Measurements from ENCODE around the gene SYNGR1.
A peak's percentile ranks its signal among the peaks of the same experiment; 100 is the strongest.
"Not testable (repeated sequence)": the region's sequence is repeated elsewhere in the genome, so short reads cannot be mapped to it uniquely, and the experiment has no call there.

The SYNGR1 gene

DNA sequence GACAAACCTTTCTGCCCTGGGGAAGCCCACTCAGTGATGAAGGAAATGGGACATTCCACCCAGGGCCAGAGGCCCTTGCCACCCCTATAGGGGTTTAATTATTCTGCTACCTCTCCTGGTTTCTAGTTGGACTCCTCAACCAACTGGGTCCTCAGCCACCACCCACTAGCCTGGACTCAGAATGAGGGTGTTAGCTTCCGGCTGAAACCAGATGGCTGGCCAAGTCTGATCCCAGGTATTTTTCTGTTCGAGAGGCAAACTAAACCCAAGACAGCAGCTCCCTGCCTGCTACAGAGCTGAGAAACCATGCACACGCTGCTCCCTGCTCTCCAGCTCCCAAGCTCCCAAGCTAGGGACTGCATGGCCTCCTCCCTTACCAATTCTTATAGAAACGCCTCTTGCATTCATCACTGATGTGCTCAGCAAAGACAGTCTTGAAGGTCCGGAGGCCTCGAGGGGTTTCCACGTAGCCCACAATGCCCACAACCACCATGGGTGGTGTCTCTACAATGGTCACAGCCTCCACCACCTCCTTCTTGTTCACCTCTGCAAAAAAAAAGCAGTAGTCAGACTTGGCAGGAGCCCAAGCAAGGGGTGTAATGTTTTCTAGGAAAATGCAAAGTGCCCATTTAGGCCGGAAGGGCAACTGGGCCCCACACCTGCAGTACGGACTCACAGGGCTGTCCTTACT, 32.6 kb upstream of the SYNGR1 start:
- no peak for DNase-seq

- no peak for DNase-seq
Observed at GRCh38 chr22:39317775-39318506, 31.9 kb upstream of the SYNGR1 start.

- no peak for DNase-seq
Observed at GRCh38 chr22:39318507-39319283, 31.1 kb upstream of the SYNGR1 start.

- DNase-seq = peak; percentile 82
Observed at GRCh38 chr22:39319284-39320022, 30.3 kb upstream of the SYNGR1 start, which contains the start of gene RPL3. TSS of gene RPL3 (minus strand) at chr22:39319623. CDS start at chr22:39319597, 26 bp downstream.

- not testable (repeated sequence) for DNase-seq
Observed at GRCh38 chr22:39320616-39321029, 29.2 kb upstream of the SYNGR1 start.

- DNase-seq = no peak
Observed at GRCh38 chr22:39325392-39325932, 24.3 kb upstream of the SYNGR1 start.

- DNase-seq = no peak
Observed at GRCh38 chr22:39327995-39328754, 21.6 kb upstream of the SYNGR1 start.

DNA sequence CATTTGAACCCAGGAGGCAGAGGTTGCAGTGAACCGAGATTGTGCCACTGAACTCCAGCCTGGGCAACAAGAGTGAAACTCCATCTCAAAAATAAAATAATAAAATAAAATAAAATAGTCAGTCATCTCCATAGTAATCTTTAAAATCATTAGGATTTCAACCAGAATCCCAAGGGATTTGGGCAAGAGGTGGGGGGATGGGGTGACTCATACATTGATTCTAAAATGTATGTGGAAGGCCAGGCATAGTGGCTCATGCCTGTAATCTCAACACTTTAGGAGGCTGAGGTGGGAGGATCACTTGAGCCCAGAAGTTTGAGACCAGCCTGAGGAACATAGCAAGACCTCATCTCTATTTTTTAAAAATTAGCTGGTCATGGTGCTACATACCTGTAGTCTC, 19.2 kb upstream of the SYNGR1 start:
- not testable (repeated sequence) for DNase-seq

GRCh38 chr22:39332441-39333064, 17.2 kb upstream of the SYNGR1 start:
- no peak for DNase-seq

DNA sequence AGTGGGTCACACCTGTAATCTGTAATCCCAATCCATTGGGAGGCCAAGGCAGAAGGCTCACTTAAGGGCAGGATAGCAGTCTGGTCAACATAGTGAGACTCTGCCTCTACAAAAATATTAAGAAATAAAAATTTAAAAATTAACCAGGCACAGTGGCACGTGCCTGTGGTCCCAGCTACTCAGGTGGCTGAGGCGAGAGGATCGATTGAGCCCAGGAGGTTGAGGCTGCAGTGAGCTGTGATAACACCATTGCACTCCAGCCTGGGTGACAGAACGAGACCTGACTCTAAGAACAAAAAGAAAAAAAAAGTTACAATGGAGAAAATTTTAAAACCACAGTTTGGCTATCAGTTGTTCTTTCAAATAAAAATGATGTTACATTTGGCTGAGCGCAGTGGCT, 13.4 kb upstream of the SYNGR1 start:
- DNase-seq = no peak

DNA sequence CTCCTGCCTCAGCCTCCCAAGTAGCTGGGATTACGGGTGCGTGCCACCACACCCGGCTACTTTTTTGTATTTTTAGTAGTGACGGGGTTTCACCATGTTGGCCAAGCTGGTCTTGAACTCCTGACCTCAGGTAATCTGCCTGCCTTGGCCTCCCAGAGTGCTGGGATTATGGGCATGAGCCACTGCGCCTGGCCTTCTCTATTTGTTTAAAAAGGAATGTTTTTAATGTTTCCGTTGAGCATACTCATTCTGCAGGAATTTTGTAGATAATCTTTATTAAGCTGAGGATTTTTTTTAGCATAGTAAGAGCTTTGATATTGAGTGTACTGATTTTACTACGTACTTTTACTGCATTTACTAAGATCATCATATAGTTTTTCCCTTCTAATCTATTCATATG, 10.0 kb upstream of the SYNGR1 start:
- not testable (repeated sequence) for DNase-seq

- no peak for DNase-seq
Observed at GRCh38 chr22:39341179-39341578, 8.6 kb upstream of the SYNGR1 start.

DNA sequence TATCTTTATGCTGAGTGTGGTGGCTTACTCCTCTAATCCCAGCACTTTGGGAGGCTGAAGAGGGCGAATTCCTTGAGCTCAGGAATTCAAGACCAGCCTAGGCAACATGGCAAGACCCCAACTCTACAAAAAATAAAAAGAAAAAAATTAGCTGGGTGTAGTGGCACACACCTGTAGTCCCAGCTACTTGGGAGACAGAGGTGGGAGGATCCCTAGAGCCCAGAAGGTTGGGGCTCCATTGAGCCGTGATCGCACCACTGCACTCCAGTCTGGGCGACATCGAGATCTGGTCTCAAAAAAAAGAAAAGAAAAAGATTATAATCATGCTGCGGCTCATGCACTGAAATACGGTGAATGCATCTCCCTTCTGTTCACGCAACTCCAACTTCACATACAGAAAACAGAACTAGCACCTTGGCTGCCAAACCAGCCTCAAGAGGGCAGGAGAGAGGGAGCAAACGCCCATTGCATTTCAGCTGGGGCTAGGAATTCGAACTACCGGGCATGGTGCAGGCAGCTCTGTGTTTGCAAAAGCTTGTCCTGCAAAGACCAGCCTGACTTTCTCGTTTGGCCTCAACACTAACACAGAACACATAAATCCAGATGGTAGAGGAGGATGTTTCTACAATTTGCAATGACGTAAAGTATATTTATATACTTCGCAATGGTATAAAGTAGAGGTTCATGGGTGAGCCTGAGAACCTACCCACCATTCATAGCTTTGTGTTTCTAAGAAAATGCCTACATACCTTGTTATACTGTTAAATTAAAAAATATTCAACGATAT, 6.3 kb upstream of the SYNGR1 start:
- DNase-seq = no peak

DNA sequence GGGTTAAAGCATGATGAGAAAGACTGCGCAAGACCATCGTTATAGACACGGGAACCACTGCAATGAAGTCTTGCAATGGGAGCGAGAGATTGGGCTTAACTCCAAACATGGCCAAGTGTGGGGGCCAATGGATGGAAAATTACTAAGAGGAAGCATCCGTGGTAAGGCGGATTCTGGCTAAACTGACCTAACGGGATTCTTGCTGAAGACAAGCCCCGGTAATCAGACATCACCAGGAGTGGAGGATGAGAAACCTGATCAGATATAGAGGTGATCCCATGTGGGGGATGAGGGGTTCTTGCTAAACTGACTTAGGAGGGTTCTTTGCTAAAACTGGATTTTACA, 5.8 kb upstream of the SYNGR1 start:
- no peak for DNase-seq

GRCh38 chr22:39345231-39345630, 4.6 kb upstream of the SYNGR1 start:
- DNase-seq = no peak

GRCh38 chr22:39348909-39349505, 784 bp upstream of the SYNGR1 start:
- no peak for DNase-seq

GRCh38 chr22:39349506-39349966, 255 bp upstream of the SYNGR1 start:
- DNase-seq = no peak

- no peak for DNase-seq
Observed at GRCh38 chr22:39350757-39351688, 1.2 kb downstream of the SYNGR1 start.

Measured in activated gamma-delta T cell (primary cell).